HUES6 (cell line): ENCODE results near the gene ICAM1.

Experiments
- H3K27ac ChIP-seq: 2 replicates; pipeline ENCODE4 v1.7.0; 2013; ENCODE audit warnings: low read depth, mild to moderate bottlenecking, low read length, inconsistent platforms
- H3K27me3 ChIP-seq: 2 replicates; pipeline ENCODE4 v1.6.1; 2013; ENCODE audit warnings: low read length; ENCODE audit not compliant: control insufficient read depth, insufficient read depth
- H3K36me3 ChIP-seq: 2 replicates; pipeline ENCODE4 v1.6.1; 2013; ENCODE audit warnings: low read length; ENCODE audit not compliant: control insufficient read depth, insufficient read depth
- H3K4me1 ChIP-seq: 2 replicates; pipeline ENCODE4 v1.6.1; 2013; ENCODE audit warnings: low read length; ENCODE audit not compliant: control insufficient read depth, insufficient read depth
- H3K4me3 ChIP-seq: 2 replicates; pipeline ENCODE4 v1.5.1; 2013; ENCODE audit warnings: low read depth, low read length
- H3K9ac ChIP-seq: one replicate; pipeline ENCODE4 v1.6.1; 2013; ENCODE audit warnings: mild to moderate bottlenecking, low read length
- H3K9me3 ChIP-seq: 2 replicates; pipeline ENCODE4 v1.6.1; 2013; ENCODE audit warnings: low read depth, low read length; ENCODE audit not compliant: control insufficient read depth, insufficient read depth

ICAM1 gene

DNA sequence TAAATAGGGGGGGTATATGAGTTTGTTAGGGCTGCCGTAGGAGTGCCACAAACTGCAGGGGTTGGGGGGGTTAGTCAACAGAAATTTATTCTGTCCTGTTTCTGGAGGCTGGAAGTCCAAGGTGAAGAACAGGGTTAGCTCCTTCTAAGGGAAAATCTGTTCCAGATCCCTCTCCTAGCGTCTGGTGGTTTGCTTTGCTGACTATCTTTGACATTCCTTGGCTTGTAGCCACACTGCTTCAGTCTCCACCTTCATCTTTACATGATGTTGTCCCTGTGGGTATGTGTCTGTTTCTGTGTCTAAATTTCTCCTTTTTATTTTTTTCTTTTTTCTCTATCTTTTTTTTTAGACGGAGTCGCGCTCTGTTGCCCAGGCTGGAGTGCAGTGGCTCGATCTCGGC, 8.1 kb upstream of the ICAM1 start:
- no peak overlapping the region for H3K4me3 ChIP-seq
- no peak overlapping the region for H3K27ac ChIP-seq
- peaks cover 3% of the 10 kb centered on the region; the same call in 1 of the 2 replicates for H3K4me1 ChIP-seq
- no peaks in the 10 kb centered on the region for H3K27me3 ChIP-seq
- no peaks in the 10 kb centered on the region for H3K9me3 ChIP-seq
- H3K36me3 ChIP-seq = peaks cover 18% of the 10 kb centered on the region
- H3K9ac ChIP-seq = no peak overlapping the region

DNA sequence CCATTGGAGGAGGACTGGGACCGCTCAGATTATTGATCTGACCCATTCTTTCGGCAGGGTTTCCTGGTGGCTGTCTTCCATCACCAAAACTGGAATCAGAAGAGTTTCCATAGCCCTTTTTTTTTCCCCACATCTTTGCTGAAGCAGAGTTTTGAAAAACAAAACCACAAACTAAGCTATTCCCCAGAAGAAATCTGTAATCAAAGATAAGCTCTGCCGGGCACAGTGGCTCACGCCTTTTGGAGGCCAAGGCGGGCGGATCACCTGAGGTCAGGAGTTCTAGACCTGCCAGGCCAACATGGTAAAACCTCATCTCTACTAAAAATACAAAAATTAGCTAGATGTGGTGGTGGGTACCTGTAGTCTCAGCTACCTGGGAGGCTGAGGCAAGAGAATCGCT, 4.2 kb upstream of the ICAM1 start:
- H3K27me3 ChIP-seq = peaks cover 32% of the 10 kb centered on the region
- no peaks in the 10 kb centered on the region for H3K9me3 ChIP-seq
- H3K9ac ChIP-seq = no peak overlapping the region
- H3K36me3 ChIP-seq = no peaks in the 10 kb centered on the region
- peaks cover 8% of the 10 kb centered on the region for H3K4me1 ChIP-seq
- H3K4me3 ChIP-seq = no peak overlapping the region
- H3K27ac ChIP-seq = no peak overlapping the region

DNA sequence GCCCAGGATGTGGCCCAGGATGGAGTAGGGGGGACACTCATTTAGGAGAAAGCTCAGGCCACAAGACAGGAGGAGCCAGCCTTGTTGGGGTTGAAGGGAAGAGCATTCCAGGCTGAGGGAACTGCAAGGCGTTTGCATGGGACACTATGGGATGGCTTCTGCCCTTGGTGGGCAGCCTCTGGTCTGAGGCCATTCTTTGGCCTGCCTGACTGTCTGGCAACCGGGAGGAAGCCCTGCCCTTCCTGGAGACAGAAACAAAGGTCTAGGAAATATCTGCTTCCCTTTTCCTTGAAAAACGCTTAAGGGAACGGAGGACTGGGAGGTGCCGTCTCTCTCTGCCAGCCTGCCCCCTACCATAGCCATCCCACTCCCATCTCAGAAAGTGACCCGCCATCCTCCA, 2.8 kb upstream of the ICAM1 start:
- peaks cover 43% of the 10 kb centered on the region for H3K27me3 ChIP-seq
- H3K9ac ChIP-seq = no peak overlapping the region
- no peak overlapping the region for H3K27ac ChIP-seq
- no peaks in the 10 kb centered on the region for H3K36me3 ChIP-seq
- H3K9me3 ChIP-seq = no peaks in the 10 kb centered on the region
- peaks cover 8% of the 10 kb centered on the region for H3K4me1 ChIP-seq
- no peak overlapping the region for H3K4me3 ChIP-seq

DNA sequence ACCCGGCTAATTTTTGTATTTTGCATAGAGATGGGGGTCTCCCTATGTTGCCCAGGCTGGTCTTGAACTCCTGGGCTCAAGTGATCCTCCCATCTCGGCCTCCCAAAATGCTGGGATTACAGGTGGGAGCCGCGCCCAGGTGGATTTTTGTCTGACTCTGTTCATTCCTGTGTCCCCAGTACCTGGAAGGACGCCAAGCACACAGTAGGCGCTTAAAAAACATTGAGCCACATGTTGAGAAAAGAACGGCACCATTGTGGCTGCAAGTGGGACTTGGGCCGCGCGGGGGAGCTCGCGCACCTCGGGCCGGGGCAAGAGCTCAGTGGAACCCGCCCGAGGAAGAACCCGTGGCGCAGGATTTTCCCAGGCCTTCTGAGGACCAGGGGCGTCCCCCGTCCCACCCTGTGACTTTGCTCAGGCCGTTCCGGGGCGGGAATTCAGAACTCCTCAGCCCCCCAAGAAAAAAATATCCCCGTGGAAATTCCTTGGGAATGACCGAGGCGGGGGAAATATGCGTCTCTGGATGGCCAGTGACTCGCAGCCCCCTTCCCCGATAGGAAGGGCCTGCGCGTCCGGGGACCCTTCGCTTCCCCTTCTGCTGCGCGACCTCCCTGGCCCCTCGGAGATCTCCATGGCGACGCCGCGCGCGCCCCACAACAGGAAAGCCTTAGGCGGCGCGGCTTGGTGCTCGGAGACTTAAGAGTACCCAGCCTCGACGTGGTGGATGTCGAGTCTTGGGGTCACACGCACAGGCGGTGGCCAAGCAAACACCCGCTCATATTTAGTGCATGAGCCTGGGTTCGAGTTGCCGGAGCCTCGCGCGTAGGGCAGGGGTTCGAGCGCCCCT, 1.4 kb upstream of the ICAM1 start:
- Histone ChIP-seq H3K36me3 (no peaks in the 10 kb centered on the region), H3K4me1 (peaks cover 8% of the 10 kb centered on the region), H3K4me3 (peak overlapping the region; percentile 52), H3K27ac (no peak overlapping the region), H3K9me3 (no peaks in the 10 kb centered on the region), H3K27me3 (peaks cover 43% of the 10 kb centered on the region), H3K9ac (peak overlapping the region; percentile 3)

DNA sequence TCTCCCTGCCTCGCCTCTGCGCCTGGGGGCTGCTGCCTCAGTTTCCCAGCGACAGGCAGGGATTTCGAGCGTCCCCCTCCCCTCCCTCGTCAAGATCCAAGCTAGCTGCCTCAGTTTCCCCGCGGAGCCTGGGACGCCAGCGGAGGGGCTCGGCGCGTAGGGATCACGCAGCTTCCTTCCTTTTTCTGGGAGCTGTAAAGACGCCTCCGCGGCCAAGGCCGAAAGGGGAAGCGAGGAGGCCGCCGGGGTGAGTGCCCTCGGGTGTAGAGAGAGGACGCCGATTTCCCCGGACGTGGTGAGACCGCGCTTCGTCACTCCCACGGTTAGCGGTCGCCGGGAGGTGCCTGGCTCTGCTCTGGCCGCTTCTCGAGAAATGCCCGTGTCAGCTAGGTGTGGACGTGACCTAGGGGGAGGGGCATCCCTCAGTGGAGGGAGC, 722 bp upstream of the ICAM1 start:
- Histone ChIP-seq H3K27ac (no peak overlapping the region), H3K4me1 (peaks cover 8% of the 10 kb centered on the region), H3K4me3 (peak overlapping the region; percentile 52), H3K9me3 (no peaks in the 10 kb centered on the region), H3K9ac (peak overlapping the region; percentile 3), H3K36me3 (no peaks in the 10 kb centered on the region), H3K27me3 (peaks cover 43% of the 10 kb centered on the region)

DNA sequence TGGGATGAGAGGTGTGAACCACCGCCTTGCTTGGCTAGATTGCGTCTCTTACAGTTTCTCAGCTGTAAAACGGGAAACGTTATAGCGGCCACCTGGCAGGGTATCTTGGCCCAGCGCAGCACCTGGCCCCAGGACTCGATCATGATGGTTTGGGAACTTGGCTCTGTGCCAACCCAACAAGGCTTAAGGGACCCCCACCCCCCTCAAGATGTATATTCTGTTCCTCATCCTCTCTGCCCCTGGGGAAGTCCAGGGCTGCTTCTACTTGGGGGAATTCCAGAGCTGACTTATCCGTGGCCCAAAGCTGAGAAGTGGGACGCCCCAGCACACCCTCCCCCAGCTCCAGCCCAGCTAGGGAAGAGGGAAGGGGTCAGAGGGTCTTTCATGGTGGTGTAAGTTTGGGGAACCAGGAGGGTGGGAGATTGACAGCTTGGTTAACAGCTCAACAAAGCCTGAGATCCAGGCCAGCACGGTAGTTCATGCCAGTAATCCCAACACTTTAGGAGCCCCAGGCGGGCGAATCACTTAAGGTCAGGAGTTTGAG, 695 bp downstream of the ICAM1 start:
- Histone ChIP-seq H3K9me3 (no peaks in the 10 kb centered on the region), H3K9ac (no peak overlapping the region), H3K36me3 (no peaks in the 10 kb centered on the region), H3K27ac (no peak overlapping the region), H3K4me1 (peaks cover 8% of the 10 kb centered on the region), H3K4me3 (peak overlapping the region; percentile 52), H3K27me3 (peaks cover 43% of the 10 kb centered on the region)

DNA sequence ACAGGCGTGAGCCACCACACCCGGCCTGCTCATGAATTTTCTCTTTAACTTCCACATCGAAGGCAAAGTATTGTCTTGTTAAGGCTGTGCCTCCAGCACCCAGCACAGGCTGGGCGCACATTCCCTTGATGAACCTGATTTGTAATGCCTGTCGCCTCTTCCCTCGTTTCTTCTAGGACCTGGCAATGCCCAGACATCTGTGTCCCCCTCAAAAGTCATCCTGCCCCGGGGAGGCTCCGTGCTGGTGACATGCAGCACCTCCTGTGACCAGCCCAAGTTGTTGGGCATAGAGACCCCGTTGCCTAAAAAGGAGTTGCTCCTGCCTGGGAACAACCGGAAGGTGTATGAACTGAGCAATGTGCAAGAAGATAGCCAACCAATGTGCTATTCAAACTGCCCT, 3.7 kb downstream of the ICAM1 start:
- H3K4me3 ChIP-seq = no peak overlapping the region
- H3K27me3 ChIP-seq = peaks cover 33% of the 10 kb centered on the region
- no peak overlapping the region for H3K27ac ChIP-seq
- H3K9ac ChIP-seq = no peak overlapping the region
- H3K9me3 ChIP-seq = no peaks in the 10 kb centered on the region
- H3K4me1 ChIP-seq = peaks cover 8% of the 10 kb centered on the region
- H3K36me3 ChIP-seq = no peaks in the 10 kb centered on the region

DNA sequence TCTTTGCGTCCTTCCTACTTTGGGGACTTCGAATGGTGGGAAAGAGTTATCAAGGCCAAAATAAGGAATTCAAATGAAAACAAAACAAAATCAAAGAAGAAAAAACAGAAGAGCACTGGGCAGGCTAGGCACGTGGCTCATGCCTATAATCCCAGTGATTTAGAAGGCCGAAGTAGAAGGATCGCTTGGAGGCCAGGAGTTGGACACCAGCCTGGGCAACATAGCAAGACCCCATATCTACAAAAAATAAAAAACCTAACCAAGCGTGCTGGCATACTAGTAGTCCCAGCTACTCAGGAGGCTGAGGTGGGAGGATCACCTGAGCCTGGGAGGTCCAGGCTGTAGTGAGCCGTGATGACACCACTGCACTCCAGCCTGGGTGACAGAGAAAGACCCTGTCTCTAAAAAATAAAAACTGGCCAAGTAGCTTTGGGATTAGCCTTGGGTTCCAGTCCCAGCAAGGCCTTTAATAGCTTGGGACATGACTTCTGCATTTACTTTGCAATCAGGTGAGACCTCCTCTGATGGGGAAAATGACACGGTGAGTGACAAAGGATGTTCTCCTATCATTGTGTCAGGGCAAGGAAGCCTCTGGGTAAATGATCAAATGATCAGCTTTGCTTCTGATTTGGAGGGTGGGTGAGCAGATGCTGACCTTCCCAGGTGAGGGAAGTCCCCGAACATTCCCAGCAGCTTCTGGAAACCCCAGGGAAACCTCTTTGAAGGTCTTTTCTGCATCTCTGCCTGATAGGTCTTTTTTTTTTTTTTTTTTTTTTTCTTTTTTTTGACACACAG, 7.1 kb downstream of the ICAM1 start:
- H3K27ac ChIP-seq = no peak overlapping the region
- H3K4me3 ChIP-seq = no peak overlapping the region
- no peak overlapping the region for H3K9ac ChIP-seq
- H3K36me3 ChIP-seq = no peaks in the 10 kb centered on the region
- no peaks in the 10 kb centered on the region for H3K4me1 ChIP-seq
- H3K27me3 ChIP-seq = 0 out of 2 replicates have a peak, but pooled peaks cover under 1% of the 10 kb centered on the region
- no peaks in the 10 kb centered on the region for H3K9me3 ChIP-seq

DNA sequence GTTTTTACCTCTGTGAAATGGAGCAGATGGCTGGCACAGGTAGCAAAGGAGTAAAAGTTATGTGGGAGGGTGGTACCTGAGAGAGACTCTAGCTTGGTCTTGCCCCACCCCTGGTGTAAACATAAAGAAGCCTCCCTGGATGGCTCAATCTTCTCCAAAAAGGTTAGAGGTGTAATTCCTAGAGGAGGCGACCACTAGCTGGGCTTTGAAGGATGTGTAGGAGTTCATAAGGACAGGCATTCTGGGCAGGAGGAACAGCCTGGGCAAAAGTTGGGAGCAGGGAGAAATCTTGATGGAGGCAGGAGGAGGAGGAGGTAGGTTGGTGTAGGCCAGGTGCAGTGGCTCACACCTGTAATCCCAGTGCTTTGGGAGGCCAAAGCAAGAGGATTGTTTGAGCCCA, 8.0 kb downstream of the ICAM1 start:
- Histone ChIP-seq H3K4me1 (no peaks in the 10 kb centered on the region), H3K36me3 (no peaks in the 10 kb centered on the region), H3K4me3 (no peak overlapping the region), H3K9ac (no peak overlapping the region), H3K27me3 (no peaks in the 10 kb centered on the region), H3K27ac (no peak overlapping the region), H3K9me3 (no peaks in the 10 kb centered on the region)

DNA sequence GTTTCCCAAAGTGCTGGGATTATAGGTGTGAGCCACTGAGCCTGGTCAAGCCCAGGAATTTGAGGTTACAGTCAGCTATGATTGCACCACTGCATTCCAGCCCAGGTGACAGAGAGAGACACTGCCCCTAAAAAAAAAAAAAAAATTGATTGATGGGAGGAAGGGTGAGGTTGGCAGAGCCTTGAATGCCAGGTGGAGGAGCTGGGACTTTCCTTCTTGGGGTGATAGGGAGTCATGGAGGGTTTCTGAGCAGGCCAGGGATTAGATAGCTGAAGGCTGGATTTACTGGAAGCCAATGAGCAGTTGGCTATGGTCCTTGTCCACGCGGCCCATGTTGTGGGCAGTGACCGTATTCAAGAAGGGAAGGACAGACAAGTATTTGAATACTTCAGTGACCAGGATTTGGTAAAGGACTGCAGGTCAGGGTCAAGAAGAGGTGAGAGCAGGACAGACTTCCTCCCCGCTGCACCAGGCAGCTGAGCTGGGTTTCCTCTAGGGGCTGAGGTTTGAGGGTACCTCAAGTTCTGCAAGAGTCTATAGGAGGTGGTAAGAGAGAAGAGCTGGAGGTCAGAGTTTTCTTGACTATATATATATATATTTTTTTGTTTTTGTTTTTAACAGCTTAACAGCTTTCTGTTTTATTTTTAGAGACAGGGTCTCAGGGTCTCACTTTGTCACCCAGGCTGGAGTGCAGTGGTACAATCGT, 9.0 kb downstream of the ICAM1 start:
- no peaks in the 10 kb centered on the region for H3K27me3 ChIP-seq
- H3K27ac ChIP-seq = no peak overlapping the region
- no peaks in the 10 kb centered on the region for H3K4me1 ChIP-seq
- no peak overlapping the region for H3K4me3 ChIP-seq
- H3K9ac ChIP-seq = no peak overlapping the region
- H3K9me3 ChIP-seq = no peaks in the 10 kb centered on the region
- no peaks in the 10 kb centered on the region for H3K36me3 ChIP-seq
